ENCODE data around the gene ZFYVE19.

ZFYVE19 gene

DNA sequence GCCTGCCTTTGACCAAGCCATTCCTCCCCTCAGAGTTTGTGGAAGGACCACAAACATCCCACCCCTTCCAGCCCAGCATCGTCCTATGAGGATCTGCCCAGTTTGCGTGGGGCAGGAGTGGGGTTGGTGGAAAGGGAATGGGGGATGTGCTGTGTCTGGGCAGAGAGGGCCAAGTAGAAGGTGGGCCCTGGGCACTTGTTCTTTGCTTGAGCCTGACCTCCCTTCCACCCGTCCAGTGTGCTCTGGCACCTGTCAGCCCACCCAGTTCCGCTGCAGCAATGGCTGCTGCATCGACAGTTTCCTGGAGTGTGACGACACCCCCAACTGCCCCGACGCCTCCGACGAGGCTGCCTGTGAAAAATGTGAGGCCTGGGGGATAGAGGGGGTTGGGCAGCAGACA, 47.3 kb downstream of the ZFYVE19 start:
- peaks cover 17% of the 10 kb centered on the region for H3K36me3 ChIP-seq

DNA sequence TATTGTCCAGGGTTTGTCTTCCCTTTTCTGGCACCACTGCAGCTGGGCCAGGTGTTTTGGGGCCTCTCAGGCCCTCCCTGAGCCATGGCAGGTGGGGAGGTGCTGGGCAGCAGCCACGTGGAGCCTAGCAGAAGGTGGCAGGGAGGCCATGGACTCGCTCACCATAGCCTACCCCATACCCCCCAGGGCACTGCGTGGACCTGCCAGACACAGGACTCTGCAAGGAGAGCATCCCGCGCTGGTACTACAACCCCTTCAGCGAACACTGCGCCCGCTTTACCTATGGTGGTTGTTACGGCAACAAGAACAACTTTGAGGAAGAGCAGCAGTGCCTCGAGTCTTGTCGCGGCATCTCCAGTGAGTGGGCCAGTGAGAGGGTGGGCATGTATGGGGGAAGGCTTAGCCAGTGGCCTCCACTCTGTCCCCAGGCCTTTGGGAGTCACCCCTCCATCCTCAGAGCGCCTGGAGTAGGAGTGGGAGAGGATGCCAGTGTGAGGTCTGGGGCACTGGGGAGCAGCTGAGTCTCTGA, 48.9 kb downstream of the ZFYVE19 start:
- Histone ChIP-seq H3K27me3 (no peaks in the 10 kb centered on the region), H3K36me3 (peaks cover 17% of the 10 kb centered on the region)
- TF ChIP-seq, protein P1, sequence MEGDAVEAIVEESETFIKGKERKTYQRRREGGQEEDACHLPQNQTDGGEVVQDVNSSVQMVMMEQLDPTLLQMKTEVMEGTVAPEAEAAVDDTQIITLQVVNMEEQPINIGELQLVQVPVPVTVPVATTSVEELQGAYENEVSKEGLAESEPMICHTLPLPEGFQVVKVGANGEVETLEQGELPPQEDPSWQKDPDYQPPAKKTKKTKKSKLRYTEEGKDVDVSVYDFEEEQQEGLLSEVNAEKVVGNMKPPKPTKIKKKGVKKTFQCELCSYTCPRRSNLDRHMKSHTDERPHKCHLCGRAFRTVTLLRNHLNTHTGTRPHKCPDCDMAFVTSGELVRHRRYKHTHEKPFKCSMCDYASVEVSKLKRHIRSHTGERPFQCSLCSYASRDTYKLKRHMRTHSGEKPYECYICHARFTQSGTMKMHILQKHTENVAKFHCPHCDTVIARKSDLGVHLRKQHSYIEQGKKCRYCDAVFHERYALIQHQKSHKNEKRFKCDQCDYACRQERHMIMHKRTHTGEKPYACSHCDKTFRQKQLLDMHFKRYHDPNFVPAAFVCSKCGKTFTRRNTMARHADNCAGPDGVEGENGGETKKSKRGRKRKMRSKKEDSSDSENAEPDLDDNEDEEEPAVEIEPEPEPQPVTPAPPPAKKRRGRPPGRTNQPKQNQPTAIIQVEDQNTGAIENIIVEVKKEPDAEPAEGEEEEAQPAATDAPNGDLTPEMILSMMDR (IDR thresholded peaks at IDR 0.05), result no peak

More for the DNA sequence above, 47.3 kb downstream of the ZFYVE19 start:
- Histone ChIP-seq H3K27me3 (no peaks in the 10 kb centered on the region), H3K4me1 (ENCODE audit: control insufficient read depth in 1 of 2, insufficient read depth in 1 of 2, low read depth in 1 of 2, low read length in 1 of 2) (peaks cover 21 to 24% of the 10 kb centered on the region in 2 experiments), H3K9me3 (no peaks in the 10 kb centered on the region), H3K4me3 (ENCODE audit: low read depth in 1 of 2, low read length in 1 of 2) (no peak overlapping the region), H3K27ac (no peak overlapping the region)
- TF ChIP-seq, protein P1 (IDR thresholded peaks at IDR 0.05), result no peak

DNA sequence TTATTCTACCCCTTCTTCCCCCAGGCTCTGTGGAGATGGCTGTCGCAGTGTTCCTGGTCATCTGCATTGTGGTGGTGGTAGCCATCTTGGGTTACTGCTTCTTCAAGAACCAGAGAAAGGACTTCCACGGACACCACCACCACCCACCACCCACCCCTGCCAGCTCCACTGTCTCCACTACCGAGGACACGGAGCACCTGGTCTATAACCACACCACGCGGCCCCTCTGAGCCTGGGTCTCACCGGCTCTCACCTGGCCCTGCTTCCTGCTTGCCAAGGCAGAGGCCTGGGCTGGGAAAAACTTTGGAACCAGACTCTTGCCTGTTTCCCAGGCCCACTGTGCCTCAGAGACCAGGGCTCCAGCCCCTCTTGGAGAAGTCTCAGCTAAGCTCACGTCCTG, 49.9 kb downstream of the ZFYVE19 start:
- Histone ChIP-seq H3K4me3 (ENCODE audit: low read depth in 1 of 2, low read length in 1 of 2) (no peak overlapping the region), H3K36me3 (peaks cover 17% of the 10 kb centered on the region), H3K27me3 (no peaks in the 10 kb centered on the region), H3K4me1 (ENCODE audit: control insufficient read depth in 1 of 2, insufficient read depth in 1 of 2, low read depth in 1 of 2, low read length in 1 of 2) (peaks cover 23 to 43% of the 10 kb centered on the region in 2 experiments), H3K9me3 (no peaks in the 10 kb centered on the region), H3K27ac (peak overlapping the region; percentile 37)
- TF ChIP-seq, protein P1 (IDR thresholded peaks at IDR 0.05), result no peak

More for the DNA sequence above, 48.9 kb downstream of the ZFYVE19 start:
- no peak overlapping the region for H3K4me3 ChIP-seq (ENCODE audit: low read depth in 1 of 2, low read length in 1 of 2)
- no peak overlapping the region for H3K27ac ChIP-seq
- H3K9me3 ChIP-seq, result no peaks in the 10 kb centered on the region
- peaks cover 23 to 36% of the 10 kb centered on the region in 2 experiments for H3K4me1 ChIP-seq (ENCODE audit: control insufficient read depth in 1 of 2, insufficient read depth in 1 of 2, low read depth in 1 of 2, low read length in 1 of 2)

DNA sequence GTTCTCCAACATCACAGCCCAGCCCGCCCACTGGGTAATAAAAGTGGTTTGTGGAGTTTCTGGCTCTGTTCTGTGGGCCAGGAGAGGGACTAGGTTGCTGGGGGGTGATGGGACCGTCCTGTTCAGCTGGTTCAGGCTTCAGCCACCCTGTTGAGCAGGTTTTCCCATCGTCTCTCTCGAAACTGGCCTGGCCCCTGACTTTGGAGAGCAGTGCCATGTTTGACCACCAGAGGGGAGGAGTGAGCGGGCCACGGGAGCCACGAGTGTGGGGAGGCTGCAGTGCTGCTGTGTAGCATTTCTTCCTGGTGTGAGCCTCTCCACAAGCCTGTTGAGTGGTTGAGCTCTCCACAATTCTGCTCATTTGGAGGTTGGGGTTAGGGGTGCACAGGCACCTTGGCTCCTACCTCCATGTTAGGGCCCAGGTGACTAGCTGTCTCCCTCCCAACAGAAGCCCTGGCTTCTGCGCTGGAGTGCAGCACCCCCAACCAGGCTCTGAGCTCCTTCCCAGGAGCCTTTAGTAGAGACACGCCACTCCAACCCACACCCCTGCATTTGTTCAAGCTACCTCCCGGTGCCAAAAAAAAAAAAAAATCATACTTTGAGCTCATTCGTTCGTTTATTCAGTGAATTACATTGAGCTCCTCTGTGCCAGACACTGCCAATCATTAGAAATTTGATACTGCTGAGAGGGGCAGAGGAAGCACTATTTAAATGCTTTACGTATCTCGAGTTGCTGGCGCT, 50.9 kb downstream of the ZFYVE19 start:
- TF ChIP-seq, protein P1 (IDR thresholded peaks at IDR 0.05), result peak; percentile 96
- Histone ChIP-seq H3K27ac (peak overlapping the region; percentile 37), H3K36me3 (peaks cover 17% of the 10 kb centered on the region), H3K9me3 (no peaks in the 10 kb centered on the region), H3K4me3 (ENCODE audit: low read depth in 1 of 2, low read length in 1 of 2) (no peak overlapping the region), H3K4me1 (ENCODE audit: control insufficient read depth in 1 of 2, insufficient read depth in 1 of 2, low read depth in 1 of 2, low read length in 1 of 2) (peaks cover 23 to 48% of the 10 kb centered on the region in 2 experiments), H3K27me3 (no peaks in the 10 kb centered on the region)

DNA sequence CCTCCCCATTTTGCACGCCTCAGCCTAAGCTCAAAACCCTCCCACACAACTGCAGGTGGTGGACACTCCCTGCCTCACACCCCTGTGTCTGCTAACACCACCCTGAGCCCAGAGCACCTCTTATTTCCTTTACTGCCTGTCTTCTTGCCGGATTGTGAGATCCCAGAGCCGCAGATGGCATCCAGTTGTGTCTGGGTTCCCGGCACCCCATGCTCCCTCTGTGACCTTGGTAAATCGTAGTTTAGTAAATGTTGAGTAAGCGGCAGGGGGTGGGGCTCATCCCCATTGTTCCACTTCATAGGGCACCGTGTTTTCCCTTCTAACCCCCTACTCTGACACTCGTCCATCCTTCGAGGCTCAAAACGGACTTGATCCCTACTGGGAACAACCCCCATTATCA, 51.8 kb downstream of the ZFYVE19 start:
- H3K9me3 ChIP-seq, result no peaks in the 10 kb centered on the region
- peaks cover 23 to 48% of the 10 kb centered on the region in 2 experiments for H3K4me1 ChIP-seq (ENCODE audit: control insufficient read depth in 1 of 2, insufficient read depth in 1 of 2, low read depth in 1 of 2, low read length in 1 of 2)
- no peak overlapping the region for H3K27ac ChIP-seq
- no peaks in the 10 kb centered on the region for H3K27me3 ChIP-seq
- no peak overlapping the region for H3K4me3 ChIP-seq (ENCODE audit: low read depth in 1 of 2, low read length in 1 of 2)
- TF ChIP-seq, protein P1 (IDR thresholded peaks at IDR 0.05), result no peak
- peaks cover 17% of the 10 kb centered on the region for H3K36me3 ChIP-seq

Measured in neutrophil (primary cell).